GM19023 (cell line): Measurements from ENCODE around the gene DZIP1.
"Not testable (repeated sequence)": the region's sequence is repeated elsewhere in the genome, so short reads cannot be mapped to it uniquely, and the experiment has no call there.

Experiments used
- ATAC-seq: cut with Tn5 transposase; IDR thresholded peaks from one replicate; pipeline ENCODE4 v1.9.1; 2021; ENCODE audit warnings: mild to moderate bottlenecking, moderate library complexity; ENCODE audit not compliant: unreplicated experiment

DZIP1 gene, protein sequence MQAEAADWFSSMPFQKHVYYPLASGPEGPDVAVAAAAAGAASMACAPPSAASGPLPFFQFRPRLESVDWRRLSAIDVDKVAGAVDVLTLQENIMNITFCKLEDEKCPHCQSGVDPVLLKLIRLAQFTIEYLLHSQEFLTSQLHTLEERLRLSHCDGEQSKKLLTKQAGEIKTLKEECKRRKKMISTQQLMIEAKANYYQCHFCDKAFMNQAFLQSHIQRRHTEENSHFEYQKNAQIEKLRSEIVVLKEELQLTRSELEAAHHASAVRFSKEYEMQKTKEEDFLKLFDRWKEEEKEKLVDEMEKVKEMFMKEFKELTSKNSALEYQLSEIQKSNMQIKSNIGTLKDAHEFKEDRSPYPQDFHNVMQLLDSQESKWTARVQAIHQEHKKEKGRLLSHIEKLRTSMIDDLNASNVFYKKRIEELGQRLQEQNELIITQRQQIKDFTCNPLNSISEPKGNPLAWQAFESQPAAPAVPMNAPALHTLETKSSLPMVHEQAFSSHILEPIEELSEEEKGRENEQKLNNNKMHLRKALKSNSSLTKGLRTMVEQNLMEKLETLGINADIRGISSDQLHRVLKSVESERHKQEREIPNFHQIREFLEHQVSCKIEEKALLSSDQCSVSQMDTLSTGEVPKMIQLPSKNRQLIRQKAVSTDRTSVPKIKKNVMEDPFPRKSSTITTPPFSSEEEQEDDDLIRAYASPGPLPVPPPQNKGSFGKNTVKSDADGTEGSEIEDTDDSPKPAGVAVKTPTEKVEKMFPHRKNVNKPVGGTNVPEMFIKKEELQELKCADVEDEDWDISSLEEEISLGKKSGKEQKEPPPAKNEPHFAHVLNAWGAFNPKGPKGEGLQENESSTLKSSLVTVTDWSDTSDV

DNA sequence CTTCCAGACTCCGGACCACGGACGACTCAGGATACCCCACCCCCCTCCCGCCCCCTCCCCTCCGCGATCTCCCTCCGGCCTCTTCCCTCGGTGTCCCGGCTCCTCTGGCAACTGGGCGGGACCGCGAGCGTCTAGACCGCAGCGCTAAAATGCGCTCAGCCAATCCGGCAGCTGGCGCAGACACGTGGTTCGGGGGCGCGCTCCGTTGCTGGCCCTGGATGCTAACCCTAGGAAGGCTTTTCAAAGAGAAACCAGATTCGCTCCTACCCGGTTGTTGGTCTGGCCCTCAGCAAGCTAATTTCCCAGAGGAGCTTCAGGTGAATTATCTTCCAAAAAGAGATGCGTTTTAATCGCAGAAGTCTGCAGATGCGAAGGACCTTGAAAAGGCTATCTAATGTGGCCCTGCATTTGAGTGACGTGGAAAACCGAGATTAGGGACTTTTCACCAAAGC lies at the start of gene DZIP1:
DZIP1 (minus strand) TSS at position 106 of the 452 bp plus-strand sequence. CDS start 2,677 bp downstream, outside the sequence.
- ATAC-seq, result peak; percentile 65

DNA sequence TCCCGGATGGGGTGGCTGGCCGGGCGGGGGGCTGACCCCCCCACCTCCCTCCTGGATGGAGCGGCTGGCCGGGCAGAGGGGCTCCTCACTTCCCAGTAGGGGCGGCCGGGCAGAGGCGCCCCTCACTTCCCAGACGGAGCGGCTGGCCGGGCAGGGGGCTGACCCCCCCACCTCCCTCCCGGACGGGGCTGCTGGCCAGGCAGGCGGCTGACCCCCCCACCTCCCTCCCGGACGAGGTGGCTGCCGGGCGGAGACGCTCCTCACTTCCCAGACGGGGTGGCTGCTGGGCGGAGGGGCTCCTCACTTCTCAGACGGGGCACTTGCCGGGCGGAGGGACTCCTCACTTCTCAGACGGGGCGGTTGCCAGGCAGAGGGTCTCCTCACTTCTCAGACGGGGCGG lies 46.5 kb upstream of the DZIP1 start:
- not testable (repeated sequence) for ATAC-seq

DNA sequence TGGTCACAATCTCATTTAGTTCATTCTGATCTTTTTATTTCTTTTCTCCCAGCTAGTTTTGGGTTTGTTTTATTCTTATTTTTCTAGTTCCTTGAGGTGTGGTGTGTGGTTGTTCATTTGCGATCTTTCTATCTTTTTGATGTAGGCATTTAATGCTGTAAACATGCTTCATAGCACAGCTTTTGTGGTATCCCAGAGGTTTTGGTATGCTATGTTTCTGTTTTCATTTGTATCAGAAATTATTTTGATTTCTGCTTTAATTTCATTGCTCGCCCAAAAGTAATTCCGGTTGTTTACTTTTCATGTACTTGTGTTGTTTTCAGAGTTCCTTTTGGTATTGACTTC lies 45.0 kb upstream of the DZIP1 start:
- ATAC-seq, result no peak

DNA sequence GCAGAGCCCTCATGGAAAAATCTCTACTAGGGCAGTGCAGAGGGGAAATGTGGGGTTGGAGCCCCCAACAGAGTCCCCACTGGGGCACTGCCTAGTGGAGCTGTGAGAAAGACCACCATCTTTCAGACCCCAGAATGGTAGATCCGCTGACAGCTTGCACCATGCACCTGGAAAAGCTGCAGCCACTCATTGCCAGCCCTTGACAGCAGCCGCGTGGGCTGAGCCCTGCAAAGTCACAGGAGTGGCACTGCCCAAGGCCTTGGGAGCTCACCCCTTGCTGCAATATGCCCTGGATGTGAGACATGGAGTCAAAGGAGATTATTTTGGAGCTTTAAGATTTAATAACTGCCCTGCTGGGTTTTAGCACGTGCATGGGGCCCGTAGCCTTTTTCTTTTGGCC lies 40.5 kb upstream of the DZIP1 start:
- ATAC-seq, result not testable (repeated sequence)

DNA sequence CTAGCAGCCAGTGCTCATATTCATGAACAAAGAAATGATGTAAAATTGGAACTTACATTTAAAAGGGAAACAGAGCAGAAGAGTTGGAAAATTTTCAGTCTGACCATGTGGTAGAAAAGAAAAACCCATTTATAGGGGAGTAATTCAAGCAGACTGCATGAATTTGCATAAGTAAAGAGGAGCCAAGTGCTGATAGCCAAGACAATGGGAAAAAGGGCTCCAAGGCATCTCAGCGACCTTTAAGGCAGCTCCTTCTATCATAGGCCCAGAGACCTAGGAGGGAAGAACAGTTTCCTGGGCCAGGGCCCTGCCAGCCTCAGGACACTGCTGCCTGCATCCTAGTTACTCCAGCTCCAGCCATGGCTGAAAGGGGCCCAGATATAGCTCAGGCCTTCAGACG lies 39.9 kb upstream of the DZIP1 start:
- ATAC-seq, result no peak

DNA sequence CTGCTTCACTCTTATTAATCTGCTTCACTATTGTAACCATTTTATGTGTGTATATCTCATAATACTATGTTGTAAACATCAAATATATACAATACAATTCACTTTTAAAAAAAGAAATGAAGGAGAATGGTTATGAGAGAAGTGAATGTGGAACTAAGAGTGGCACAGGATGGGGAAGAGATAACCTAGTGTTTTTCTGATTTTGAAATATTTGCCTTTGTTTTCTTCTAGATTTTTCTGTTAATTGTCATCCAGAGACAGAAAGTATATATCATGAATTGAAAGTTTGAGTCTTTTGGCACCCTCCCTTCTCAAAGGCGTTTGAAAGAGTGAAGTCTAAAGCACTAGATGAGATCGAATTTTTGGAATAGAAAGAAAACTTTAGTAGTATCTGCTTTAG lies 35.2 kb upstream of the DZIP1 start:
- no peak for ATAC-seq

DNA sequence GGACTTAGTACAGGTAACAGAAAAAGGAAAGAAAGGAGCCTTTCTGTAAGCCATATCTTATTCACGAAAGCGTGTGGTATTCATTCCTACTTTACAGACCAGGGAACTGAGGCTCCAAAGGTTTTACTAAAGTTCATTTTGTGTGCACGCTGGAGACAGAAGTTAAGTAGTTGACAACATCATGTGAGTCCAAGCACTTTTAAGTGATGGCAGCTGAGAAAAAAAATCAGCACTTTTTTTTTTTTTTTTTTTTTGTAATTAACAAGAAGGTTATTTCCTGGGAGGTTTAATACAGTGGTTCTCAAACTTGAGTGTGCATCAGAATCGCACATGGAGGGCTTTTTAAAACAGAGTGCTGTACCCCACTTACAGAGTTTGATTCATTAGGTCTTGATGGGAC lies 34.5 kb upstream of the DZIP1 start:
- ATAC-seq, result no peak

DNA sequence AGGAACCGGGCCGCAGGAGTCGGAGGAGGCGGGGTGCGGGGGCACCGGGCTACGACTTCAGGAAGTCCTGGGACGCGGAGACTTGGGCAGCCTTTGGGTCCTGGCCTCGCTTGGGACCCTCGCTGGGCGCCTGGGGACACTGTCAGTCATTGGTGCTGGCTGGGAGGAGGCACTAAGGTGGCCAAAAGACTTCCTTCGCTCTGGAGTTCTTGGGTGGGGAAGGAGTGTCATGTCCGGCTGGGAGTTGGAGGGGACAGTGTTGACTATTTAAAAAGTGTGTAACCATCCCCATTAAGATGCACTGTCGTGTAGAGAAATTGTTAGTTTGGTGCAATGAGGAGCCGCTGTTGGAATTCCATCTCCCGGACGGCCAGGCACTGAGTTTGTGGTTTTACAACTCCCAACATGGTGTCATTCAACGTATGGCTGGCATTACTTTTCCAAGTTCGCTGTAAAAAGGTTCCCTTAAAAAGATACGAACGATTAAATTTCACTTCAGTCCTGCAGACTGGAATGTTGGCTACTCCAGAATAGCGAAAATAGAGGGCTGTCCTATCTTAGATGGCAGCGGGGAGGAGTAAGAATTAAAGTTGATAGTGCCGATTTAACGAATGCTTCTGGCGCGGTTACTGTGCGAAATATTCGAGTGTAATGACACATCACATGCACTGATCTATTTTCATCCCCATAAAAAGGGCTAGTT lies 33.2 kb upstream of the DZIP1 start:
- ATAC-seq, result peak; percentile 13

DNA sequence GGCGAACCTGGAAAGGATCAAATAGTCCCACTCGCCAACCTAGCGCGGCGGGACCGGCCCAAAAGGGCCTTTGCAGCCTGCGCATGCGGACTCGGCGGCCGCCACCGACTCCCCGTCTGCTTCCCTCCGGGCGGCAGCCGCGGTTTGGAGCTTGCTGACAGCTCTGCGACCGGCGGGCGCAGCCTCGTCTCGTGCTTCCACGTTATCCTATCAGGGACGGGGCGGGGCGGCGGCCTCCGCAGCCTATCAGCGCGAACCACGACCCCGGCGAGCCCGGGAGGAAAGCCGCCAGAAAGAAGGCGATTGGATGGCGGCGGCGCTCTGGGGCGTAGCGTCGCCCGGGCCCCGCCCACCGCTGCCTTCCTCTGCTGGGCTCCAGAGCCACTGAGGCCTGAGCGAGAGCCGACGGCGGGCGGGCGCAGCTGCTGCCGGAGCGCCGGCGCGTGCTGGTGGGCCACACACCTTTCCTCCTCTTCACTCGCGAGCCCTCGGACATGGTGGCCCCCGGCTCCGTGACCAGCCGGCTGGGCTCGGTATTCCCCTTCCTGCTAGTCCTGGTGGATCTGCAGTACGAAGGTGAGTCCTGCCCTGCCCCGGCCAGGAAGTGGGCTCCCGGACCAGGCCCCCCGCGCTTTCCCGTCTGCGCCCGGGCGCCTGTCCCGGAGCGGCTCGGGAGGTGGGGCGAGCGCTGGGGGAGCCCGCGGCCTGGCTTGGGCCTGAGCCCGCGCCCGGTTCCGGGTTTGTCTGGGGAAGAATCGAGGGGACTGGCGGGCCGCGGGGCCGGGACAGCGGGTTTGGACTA lies 32.5 kb upstream of the DZIP1 start, which contains the start of gene DNAJC3:
DNAJC3 (plus strand) TSS at position 378 of the 802 bp plus-strand sequence; CDS start at position 495, 117 bp downstream.
- peak; percentile 95 for ATAC-seq

DNA sequence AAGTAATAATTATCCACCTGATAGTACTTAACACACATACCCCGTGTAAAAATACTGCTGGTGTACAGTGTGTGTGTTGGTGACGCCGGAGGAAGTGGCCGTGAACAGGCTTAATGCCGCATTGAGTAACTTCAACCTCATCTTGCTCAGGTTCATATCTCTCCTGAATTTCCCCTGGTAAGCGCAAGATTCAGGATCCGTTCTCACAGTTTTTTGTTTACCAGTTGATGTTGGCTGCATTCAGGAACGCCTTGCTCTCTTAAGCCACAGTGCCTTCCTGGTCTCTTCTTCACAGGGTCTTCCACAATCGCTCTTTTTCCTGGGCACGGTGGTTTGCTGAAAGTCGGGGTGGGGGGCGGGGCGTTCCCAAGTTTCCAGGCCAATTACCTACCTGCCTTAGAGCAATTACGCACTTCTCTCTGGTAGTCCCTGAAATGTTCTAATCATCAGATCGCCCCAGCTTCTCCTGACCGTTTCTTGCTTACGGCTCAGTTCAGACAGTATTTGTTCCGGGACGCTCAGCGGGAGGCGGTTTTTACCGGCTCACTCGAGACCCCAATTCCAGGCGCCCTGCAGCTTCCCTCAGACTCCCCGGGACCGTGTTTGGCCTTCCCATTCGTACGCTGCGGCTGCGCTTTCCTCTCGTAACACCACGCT lies 31.7 kb upstream of the DZIP1 start:
- ATAC-seq, result peak; percentile 19

DNA sequence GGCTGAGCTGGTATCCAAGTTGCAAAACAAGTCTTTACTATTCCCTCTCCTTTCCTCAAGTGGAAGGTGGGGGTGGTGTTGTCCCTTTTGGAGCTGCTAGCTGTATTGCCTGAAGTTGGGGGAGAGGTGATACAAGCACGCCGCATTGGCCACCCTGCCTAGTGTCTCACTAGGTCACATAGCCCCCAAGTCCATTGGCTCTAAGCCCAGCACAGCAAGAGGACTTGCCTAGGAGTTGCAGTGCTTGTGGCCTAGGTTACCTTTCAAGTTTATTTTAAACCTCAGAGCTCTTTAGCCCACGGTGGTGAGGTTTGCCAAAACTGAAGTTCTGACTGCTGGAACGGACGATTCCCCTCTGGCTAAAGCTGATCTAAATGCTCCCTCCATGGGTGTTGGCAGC lies 27.1 kb upstream of the DZIP1 start:
- ATAC-seq, result no peak

DNA sequence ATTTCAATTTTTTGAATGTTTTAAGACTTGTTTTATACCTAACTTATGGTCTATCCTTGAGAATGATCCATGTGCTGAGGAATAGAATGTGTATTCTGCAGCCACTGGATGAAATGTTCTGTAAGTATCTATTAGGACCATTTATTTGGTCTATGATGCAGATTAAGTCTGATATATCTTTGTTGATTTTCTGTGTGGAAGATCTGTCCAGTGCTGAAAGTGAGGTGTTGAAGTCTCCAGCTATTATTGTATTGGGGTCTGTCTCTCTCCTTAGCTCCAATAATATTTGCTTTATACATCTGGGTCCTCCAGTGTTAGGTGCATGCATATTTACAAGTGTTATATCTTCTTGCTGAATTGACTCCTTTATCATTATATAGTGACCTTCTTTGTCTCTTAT lies 22.7 kb upstream of the DZIP1 start:
- ATAC-seq, result not testable (repeated sequence)

DNA sequence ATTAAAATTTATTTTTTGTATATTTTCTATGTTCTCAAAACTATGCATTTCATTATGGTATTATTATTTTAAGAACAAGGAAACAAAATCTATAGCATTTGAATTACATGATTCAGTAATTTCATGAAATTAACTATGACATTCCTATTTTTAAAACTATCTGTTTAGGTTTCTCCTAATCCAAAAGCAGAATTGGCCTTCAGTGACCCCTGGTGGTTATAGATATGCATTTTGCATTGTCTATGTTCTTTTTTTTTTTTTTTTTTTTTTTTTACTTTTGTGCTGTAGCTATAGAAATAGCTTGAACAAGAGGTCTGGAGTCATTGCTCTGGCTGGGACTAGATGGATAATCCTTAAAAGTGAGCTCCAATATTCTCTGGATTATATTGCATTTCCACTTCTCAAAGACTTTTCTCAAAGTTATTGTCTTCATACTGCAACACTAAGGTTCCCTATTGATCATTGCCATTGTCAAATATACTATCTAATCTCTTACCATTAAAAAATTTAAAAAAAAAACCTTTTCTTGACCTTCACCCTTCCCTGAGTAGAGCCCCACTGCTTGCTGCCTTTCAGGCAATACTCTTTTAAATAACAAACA lies 16.6 kb upstream of the DZIP1 start:
- ATAC-seq, result no peak

DNA sequence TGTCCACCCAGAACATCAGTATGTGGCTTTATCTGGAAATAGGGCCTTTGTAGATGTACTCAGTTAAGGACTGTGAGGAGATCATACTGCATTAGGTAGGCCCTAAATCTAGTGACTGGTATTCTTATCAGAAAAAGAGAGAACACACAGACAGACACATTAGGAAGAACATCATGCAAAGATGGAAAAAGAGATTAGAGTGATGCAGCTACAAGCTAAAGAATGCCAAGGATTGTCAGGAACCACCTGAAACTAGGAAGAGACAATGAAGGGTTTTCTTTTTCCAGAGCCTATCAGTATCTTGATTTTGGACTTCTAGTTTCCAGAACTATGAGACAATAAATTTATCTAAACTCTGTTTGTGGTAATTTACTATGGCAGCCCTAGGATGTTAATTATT lies 15.0 kb upstream of the DZIP1 start:
- ATAC-seq, result no peak

DNA sequence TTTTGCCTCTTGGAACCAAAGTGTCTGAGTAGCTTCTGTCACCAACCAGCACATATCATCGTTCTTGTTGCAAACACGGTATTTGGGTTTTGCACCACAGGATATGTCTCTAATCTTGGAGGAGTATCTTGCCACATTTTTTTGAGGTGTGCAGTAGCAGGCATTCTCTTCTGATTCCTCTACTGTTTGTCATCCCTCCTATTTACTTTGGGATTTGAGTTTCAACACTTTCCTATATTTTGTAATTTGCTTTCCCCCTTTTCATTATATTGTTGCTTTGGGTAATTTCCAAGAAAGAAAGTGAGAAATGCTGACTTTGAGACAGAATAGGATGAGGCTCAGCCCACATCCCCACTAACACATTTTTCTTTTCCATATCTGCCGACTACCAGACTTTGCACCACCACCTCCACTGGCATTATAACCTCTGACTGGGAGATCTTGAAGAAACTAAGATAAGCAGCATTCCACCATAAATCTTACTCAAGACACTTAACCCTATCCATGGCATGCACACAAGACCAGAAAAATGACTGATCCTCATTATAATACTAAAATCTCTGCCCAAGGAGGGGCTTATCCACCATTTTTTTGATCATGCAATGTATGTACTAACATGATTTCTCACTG lies 12.0 kb upstream of the DZIP1 start:
- no peak for ATAC-seq

DNA sequence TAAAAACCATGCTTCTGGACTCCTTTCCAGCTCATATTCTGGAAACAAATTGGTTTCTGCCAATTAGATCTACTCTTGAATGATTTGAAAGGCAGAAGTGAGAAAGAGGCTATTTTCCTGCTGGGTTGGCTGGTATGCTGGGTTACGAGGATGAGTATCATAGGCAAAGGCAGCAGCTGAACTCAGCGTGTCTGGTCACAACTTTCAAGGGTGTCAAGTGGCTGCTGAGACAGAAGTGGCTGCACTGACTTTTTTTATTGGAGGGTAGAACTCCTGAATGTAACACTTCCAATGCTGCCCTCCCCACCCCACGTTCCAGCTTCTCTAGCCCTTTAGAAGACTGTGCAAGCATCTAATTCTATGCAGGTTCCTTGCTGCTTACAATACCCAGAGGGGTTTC lies 8.3 kb upstream of the DZIP1 start:
- ATAC-seq, result no peak

DNA sequence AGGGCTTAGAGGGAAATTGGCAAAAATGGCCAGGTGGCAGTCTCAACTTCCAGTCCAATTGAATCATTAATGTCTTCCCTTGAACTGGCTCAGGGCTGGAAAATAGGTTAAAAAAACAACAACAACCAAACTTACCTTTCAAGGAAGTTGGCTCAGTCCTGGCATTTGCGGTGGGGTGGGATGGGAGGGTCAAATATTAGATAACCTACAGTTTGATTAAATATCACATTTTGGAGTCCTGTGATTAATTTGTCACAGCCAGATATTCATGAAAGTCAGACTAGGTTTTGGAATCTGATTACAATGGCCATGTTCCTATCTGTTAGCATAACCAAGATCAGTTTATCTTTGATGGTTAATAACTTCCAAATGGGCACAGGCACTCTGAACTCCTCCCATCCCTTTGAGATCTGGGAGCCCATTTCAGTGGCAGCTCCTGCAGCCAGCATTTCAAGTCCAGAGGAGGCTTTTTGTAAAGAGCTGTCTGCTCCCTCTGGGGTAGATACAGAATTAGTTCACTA lies 7.8 kb upstream of the DZIP1 start:
- no peak for ATAC-seq

DNA sequence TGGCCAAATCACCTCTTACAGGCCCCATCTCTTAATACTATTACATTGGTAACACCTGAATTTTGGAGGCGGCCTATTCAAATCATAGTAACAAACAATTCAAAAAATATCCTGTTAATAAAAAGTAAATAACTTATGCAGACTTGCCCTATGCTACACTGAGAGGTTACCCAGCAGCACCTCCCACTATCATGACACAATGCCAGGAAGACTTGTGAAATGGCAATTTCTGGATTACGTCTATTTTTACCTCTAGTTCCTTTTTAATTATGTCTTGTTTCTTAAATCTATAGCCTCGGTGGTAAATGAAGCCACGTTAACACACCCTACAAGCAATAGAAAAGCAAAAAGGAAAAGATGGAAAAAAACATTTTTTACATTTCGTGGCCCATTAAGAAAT lies 6.2 kb upstream of the DZIP1 start:
- ATAC-seq, result no peak

DNA sequence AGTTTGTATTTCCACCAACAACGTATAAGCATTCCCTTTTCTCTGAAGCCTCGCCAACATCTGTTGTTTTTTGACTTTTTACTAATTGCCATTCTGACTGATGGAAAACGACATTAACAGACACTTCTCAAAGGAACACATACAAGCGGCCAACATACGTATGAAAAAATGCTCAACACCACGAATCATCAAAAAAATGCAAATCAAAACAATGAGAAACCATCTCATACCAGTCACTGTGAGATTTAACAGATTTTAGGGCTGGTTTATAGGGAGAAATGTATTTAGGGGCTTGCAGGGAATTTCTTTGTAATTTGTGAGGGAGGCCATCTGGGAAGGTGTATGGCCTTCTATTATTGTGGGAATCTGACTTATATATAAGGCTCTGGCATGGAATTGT lies 2.8 kb upstream of the DZIP1 start:
- ATAC-seq, result no peak
